NCI-H2081 treated with DMSO at 0.1 percent for 48 hours (cell line): ENCODE data around the gene TBC1D22A.

ENCODE experiments used
- DNase-seq: peaks from one replicate; lab custom pipeline; 2025; lab: John Stamatoyannopoulos, UW

TBC1D22A gene

GRCh38 chr22:46909237-46910030 is 147.0 kb downstream of the TBC1D22A start:
- no peak for DNase-seq

GRCh38 chr22:46910624-46911023 is 148.2 kb downstream of the TBC1D22A start:
- no peak for DNase-seq

- DNase-seq = no peak
These were observed 148.9 kb downstream of the TBC1D22A start for GRCh38 chr22:46911346-46911745.

GRCh38 chr22:46913351-46913750 is 150.9 kb downstream of the TBC1D22A start:
- DNase-seq = no peak

GRCh38 chr22:46914481-46914880 is 152.0 kb downstream of the TBC1D22A start:
- no peak for DNase-seq

- no peak for DNase-seq
These were observed 152.8 kb downstream of the TBC1D22A start for GRCh38 chr22:46914916-46915894.

- no peak for DNase-seq
These were observed 153.7 kb downstream of the TBC1D22A start for GRCh38 chr22:46915950-46916730.

- no peak for DNase-seq
These were observed 154.7 kb downstream of the TBC1D22A start for GRCh38 chr22:46916886-46917770.

GRCh38 chr22:46917771-46918101 is 155.3 kb downstream of the TBC1D22A start:
- DNase-seq = no peak

- no peak for DNase-seq
These were observed 155.7 kb downstream of the TBC1D22A start for GRCh38 chr22:46918197-46918596.

- no peak for DNase-seq
These were observed 159.6 kb downstream of the TBC1D22A start for GRCh38 chr22:46922037-46922436.

- DNase-seq = no peak
These were observed 160.9 kb downstream of the TBC1D22A start for GRCh38 chr22:46923394-46923793.

GRCh38 chr22:46925818-46926217 is 163.4 kb downstream of the TBC1D22A start:
- DNase-seq = no peak

- DNase-seq = no peak
These were observed 166.7 kb downstream of the TBC1D22A start for GRCh38 chr22:46929046-46929709.

GRCh38 chr22:46929710-46930204 is 167.3 kb downstream of the TBC1D22A start:
- no peak for DNase-seq

- DNase-seq = no peak
These were observed 169.0 kb downstream of the TBC1D22A start for GRCh38 chr22:46931414-46931813.

- no peak for DNase-seq
These were observed 169.4 kb downstream of the TBC1D22A start for GRCh38 chr22:46931881-46932280.

- DNase-seq = no peak
These were observed 170.8 kb downstream of the TBC1D22A start for GRCh38 chr22:46933040-46933930.

GRCh38 chr22:46934172-46934745 is 171.8 kb downstream of the TBC1D22A start:
- DNase-seq = no peak
